B cell (primary cell): Measurements from ENCODE around the gene PAPLN. TPM values are rescaled to one million over a fixed set of nuclear protein-coding genes. Genes with fewer than 3 reads are reported as not detected.

Experiments used
- ATAC-seq: fragments of 200-7000 bp; cut with Tn5 transposase; one replicate; pipeline ENCODE4 v1.10.0; 2021; ENCODE audit warnings: low read depth, mild to moderate bottlenecking, moderate number of reproducible peaks, moderate library complexity
- CTCF ChIA-PET: fragments of 350-600 bp; sonication (Branson Sonifier 250); formaldehyde crosslinking; loops from one replicate; lab custom pipeline; 2021; ENCODE audit warnings: antibody characterized with exemption, inconsistent platforms; lab: Charles Lee
- POLR2A ChIA-PET: fragments of 350-600 bp; sonication (Branson Sonifier 250); formaldehyde crosslinking; loops from one replicate; lab custom pipeline; 2021; ENCODE audit warnings: antibody characterized with exemption; lab: Charles Lee
- DNase-seq: peaks from one replicate; pipeline ENCODE4 v3.0.0; 2013
- H2AFZ ChIP-seq: 2 replicates; pipeline ENCODE4 v1.6.1; 2012; ENCODE audit warnings: mild to moderate bottlenecking, low read depth, low read length; ENCODE audit not compliant: insufficient read depth, poor library complexity, severe bottlenecking
- H3K27ac ChIP-seq, 2 donors: 1 replicate in 1 of 2; 2 replicates in 1 of 2; pipeline ENCODE4 v1.5.1; 2012 to 2013; ENCODE audit warnings: low read length in 2 of 2, mild to moderate bottlenecking in 2 of 2, moderate library complexity in 1 of 2
- H3K27me3 ChIP-seq, 4 experiments: fragments of 200-600 bp in 1 of 4; sonication (generic) in 1 of 4; replicated peaks in 1 of 4; 1 replicate in 2 of 4; 2 replicates in 2 of 4; pipeline versions ENCODE4 v1.6.1 to v1.7.0; 2013 to 2016; ENCODE audit warnings: low read length in 3 of 4, mild to moderate bottlenecking in 2 of 4, mixed read lengths in 1 of 4, moderate library complexity in 1 of 4; ENCODE audit not compliant: insufficient read depth in 4 of 4, control insufficient read depth in 3 of 4; ENCODE audit errors: control extremely low read depth in 1 of 4
- H3K36me3 ChIP-seq, 2 experiments: replicated peaks in 1 of 2; 1 replicate in 1 of 2; 2 replicates in 1 of 2; pipeline versions ENCODE4 v1.6.1 to v1.7.1; 2013; ENCODE audit warnings: low read length in 1 of 2; ENCODE audit not compliant: insufficient read depth in 2 of 2, control insufficient read depth in 1 of 2; ENCODE audit errors: control extremely low read depth in 1 of 2, extremely low read depth in 1 of 2
- H3K4me1 ChIP-seq, 2 donors: fragments of 200-600 bp in 1 of 2; sonication (generic) in 1 of 2; 1 replicate in 1 of 2; 2 replicates in 1 of 2; pipeline versions ENCODE4 v1.5.1 to v1.6.1; 2013 to 2017; ENCODE audit warnings: low read length in 2 of 2; ENCODE audit not compliant: control insufficient read depth in 2 of 2, insufficient read depth in 2 of 2
- H3K4me2 ChIP-seq: replicated peaks from 2 replicates; pipeline ENCODE3; 2012; ENCODE audit warnings: mild to moderate bottlenecking, low read depth, low read length; ENCODE audit not compliant: poor library complexity, severe bottlenecking
- H3K4me3 ChIP-seq, 5 experiments: fragments of 200-600 bp in 1 of 5; sonication (generic) in 1 of 5; 1 replicate in 3 of 5; 2 replicates in 2 of 5; pipeline versions ENCODE4 v1.5.1 to v1.7.0; 2011 to 2016; ENCODE audit warnings: low read length in 4 of 5, mild to moderate bottlenecking in 4 of 5, low read depth in 2 of 5, control low read depth in 1 of 5, moderate library complexity in 1 of 5; ENCODE audit not compliant: insufficient read depth in 1 of 5; ENCODE audit errors: control extremely low read depth in 1 of 5, extremely low read depth in 1 of 5
- H3K79me2 ChIP-seq: fragments of 200-600 bp; sonication (generic); one replicate; pipeline ENCODE4 v1.6.0; 2016; ENCODE audit warnings: low read length; ENCODE audit not compliant: control insufficient read depth, insufficient read depth
- H3K9ac ChIP-seq: fragments of 200-600 bp; sonication (generic); 2 replicates; pipeline ENCODE4 v1.6.1; 2017; ENCODE audit warnings: mild to moderate bottlenecking, low read length, moderate library complexity
- H3K9me3 ChIP-seq, 3 donors: one replicate each; pipeline versions ENCODE4 v1.6.1 to v1.7.1; 2013; ENCODE audit warnings: low read length in 2 of 3; ENCODE audit not compliant: control insufficient read depth in 2 of 3, insufficient read depth in 1 of 3; ENCODE audit errors: control extremely low read depth in 1 of 3
- H4K20me1 ChIP-seq: 2 replicates; pipeline ENCODE4 v1.6.0; 2012; ENCODE audit warnings: mild to moderate bottlenecking, low read length; ENCODE audit not compliant: insufficient read depth, control insufficient read depth, poor library complexity, severe bottlenecking
- H3K27ac Mint-ChIP-seq: one replicate; pipeline ENCODE4 v1.8.0; 2021; ENCODE audit warnings: mixed read lengths
- H3K27me3 Mint-ChIP-seq: one replicate; pipeline ENCODE4 v1.8.0; 2021; ENCODE audit warnings: mixed read lengths
- H3K4me1 Mint-ChIP-seq: one replicate; pipeline ENCODE4 v1.8.0; 2021; ENCODE audit warnings: mixed read lengths
- H3K4me3 Mint-ChIP-seq: one replicate; pipeline ENCODE4 v1.8.0; 2021; ENCODE audit warnings: mixed read lengths
- H3K9me3 Mint-ChIP-seq: one replicate; pipeline ENCODE4 v1.8.0; 2022; ENCODE audit warnings: mixed read lengths; ENCODE audit not compliant: insufficient read depth
- CTCF ChIP-seq: fragments of 200-600 bp; IDR thresholded peaks from one replicate; pipeline ENCODE4 v1.8.0; 2022; ENCODE audit warnings: antibody characterized with exemption, mild to moderate bottlenecking
- EZH2 ChIP-seq: IDR thresholded peaks from 2 replicates; pipeline ENCODE4 v1.6.1; 2012; ENCODE audit warnings: borderline replicate concordance, low read depth, mild to moderate bottlenecking, moderate library complexity, low read length; ENCODE audit not compliant: insufficient read depth, poor library complexity, severe bottlenecking
- WGBS: methylation state at CpG from one replicate; pipeline ENCODE4 v1.1.5; 2013; ENCODE audit warnings: missing lambda C conversion rate; ENCODE audit not compliant: insufficient coverage; 5-methylcytosine and 5-hydroxymethylcytosine counted together
- intact Hi-C: fragments of 100-400 bp; cut with micrococcal nuclease; formaldehyde crosslinking; loops from one replicate; pipeline ENCODE4 v1.10.0; 2022
- polyA plus RNA-seq: library from polyadenylated mRNA; depleted of rRNA; stranded (reverse); fragments of >200 nt; gene quantifications from 2 replicates; pipeline ENCODE4 v1.2.3, GENCODE V29; 2012
- total RNA-seq, 2 donors: library from RNA; stranded (reverse); fragments of 120-200 nt in 1 of 2; gene quantifications; 1 replicate in 1 of 2; 2 replicates in 1 of 2; pipeline versions ENCODE4 v1.2.3 to v1.2.4, GENCODE V29; 2013 to 2022

PAPLN gene
- total and polyA plus RNA-seq, 2 donors (not counting 1 experiment from before 2014, with no cell fraction given), result 0.69 to 1.5 TPM

DNA sequence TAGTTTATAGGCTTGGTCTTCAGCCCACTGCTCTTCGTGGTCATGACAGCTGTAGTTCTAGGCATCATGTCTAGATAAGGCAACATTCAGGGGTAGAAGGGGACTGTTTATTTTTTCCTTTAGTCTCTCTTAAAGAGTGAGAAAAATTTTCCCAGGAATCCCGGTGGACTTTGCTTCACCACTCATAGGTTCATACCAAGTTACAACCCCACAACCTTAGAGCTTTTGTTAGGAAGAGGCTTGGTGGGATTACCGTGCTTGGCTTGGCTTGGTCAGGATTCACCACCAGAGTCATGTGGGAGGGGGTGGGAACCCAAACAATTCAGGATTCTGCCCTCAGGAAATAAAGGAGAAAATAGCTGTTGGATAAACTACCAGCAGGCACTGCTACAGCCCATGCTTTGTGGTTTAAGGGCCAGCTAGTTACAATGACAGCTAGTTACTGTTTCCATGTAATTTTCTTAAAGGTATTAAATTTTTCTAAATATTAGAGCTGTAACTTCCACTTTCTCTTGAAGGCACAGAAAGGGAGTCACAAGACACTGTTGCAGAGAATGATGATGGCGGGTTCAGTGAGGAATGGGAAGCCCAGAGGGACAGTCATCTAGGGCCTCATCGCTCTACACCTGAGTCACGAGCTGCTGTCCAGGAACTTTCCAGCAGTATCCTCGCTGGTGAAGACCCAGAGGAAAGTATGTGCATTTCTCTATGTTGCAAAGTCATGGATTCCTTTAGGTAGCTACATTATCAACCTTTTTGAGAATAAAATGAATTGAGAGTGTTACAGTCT, 25.9 kb upstream of the PAPLN start:
- Histone ChIP-seq H3K9me3 (peaks cover 0 to 14% (median 1%) of the 10 kb centered on the region in 3 donors), H3K9ac (no peak overlapping the region), H4K20me1 (no peaks in the 10 kb centered on the region), H3K79me2 (no peaks in the 10 kb centered on the region), H2AFZ (no peak overlapping the region), H3K36me3 (peaks cover 38 to 71% of the 10 kb centered on the region in 2 experiments), H3K4me1 (no peaks in the 10 kb centered on the region), H3K4me2 (no peak overlapping the region), H3K27ac (no peak overlapping the region), H3K4me3 (no peak overlapping the region), H3K27me3 (no peaks in the 10 kb centered on the region)
- intact Hi-C loops, result no loop called here
- WGBS, result 100% methylated on average over 3 of the region's 7 CpGs
- Mint-ChIP-seq H3K9me3 (no peaks in the 10 kb centered on the region), H3K4me3 (no peak overlapping the region), H3K27me3 (no peaks in the 10 kb centered on the region), H3K4me1 (no peaks in the 10 kb centered on the region), H3K27ac (no peak overlapping the region)
- CTCF ChIA-PET, result interaction anchor here (1.3 kb wide), 1 partner anchor 260 kb away, joined by 3 read pairs; no protein-coding TSS in a partner anchor
- TF ChIP-seq CTCF (no peak), EZH2 (no peak)
- POLR2A ChIA-PET, result interaction anchor here (0.6 kb wide), 1 partner anchor 34 kb away, joined by 6 read pairs; no protein-coding TSS in a partner anchor
- no peak for DNase-seq
- no peak for ATAC-seq

- no peaks in the 10 kb centered on the region for H3K4me1 Mint-ChIP-seq
- ATAC-seq (no peak), DNase-seq (no peak)
- Histone ChIP-seq H3K9ac (no peak overlapping the region), H3K9me3 (no peaks in the 10 kb centered on the region), H3K4me1 (no peaks in the 10 kb centered on the region), H3K27me3 (no peaks in the 10 kb centered on the region), H3K36me3 (peaks cover 26 to 70% of the 10 kb centered on the region in 2 experiments), H4K20me1 (no peaks in the 10 kb centered on the region), H3K27ac (no peak overlapping the region), H3K79me2 (no peaks in the 10 kb centered on the region), H2AFZ (no peak overlapping the region), H3K4me2 (no peak overlapping the region), H3K4me3 (no peak overlapping the region)
- no CpG with 5 or more reads among the region's 2 CpGs for WGBS
- POLR2A ChIA-PET, result no interaction called here
- H3K27me3 Mint-ChIP-seq, result no peaks in the 10 kb centered on the region
- TF ChIP-seq CTCF (no peak), EZH2 (no peak)
- intact Hi-C loops, result no loop called here
- H3K9me3 Mint-ChIP-seq, result no peaks in the 10 kb centered on the region
- no peak overlapping the region for H3K4me3 Mint-ChIP-seq
- CTCF ChIA-PET, result no interaction called here
- no peak overlapping the region for H3K27ac Mint-ChIP-seq
Measured at GRCh38 chr14:73216030-73216429, 21.3 kb upstream of the PAPLN start.
